Esophagus muscularis mucosa (tissue), 4 donors: ENCODE data around the gene THBD. TPM values are rescaled to one million over a fixed set of nuclear protein-coding genes. Genes with fewer than 3 reads are reported as not detected.

Experiments
- DNase-seq: peaks from one replicate; pipeline ENCODE4 v3.0.0-alpha.2; 2017; ENCODE audit errors: extremely low spot score
- H3K27ac ChIP-seq, 4 donors: fragments of 200-600 bp; sonication (generic); replicated peaks in 1 of 4; 1 replicate in 3 of 4; 2 replicates in 1 of 4; pipeline ENCODE4 v1.5.1; 2016 to 2019; ENCODE audit warnings: mild to moderate bottlenecking in 1 of 4
- H3K27me3 ChIP-seq, 4 donors: fragments of 200-600 bp; sonication (generic); one replicate each; pipeline versions ENCODE4 v1.5.1 to v1.6.0; 2016 to 2019
- H3K36me3 ChIP-seq, 4 donors: fragments of 200-600 bp; sonication (generic); one replicate each; pipeline ENCODE4 v1.5.1; 2016 to 2019
- H3K4me1 ChIP-seq, 4 donors: fragments of 200-600 bp; sonication (generic); one replicate each; pipeline ENCODE4 v1.5.1; 2016 to 2019
- H3K4me3 ChIP-seq, 4 donors: fragments of 200-600 bp; sonication (generic); 1 replicate in 2 of 4; 2 replicates in 2 of 4; pipeline ENCODE4 v1.5.1; 2016 to 2019; ENCODE audit warnings: mild to moderate bottlenecking in 4 of 4, moderate library complexity in 1 of 4
- H3K9me3 ChIP-seq, 4 donors: fragments of 200-600 bp; sonication (generic); 1 replicate in 3 of 4; 2 replicates in 1 of 4; pipeline ENCODE4 v1.5.1; 2016 to 2019
- EP300 ChIP-seq: sonication (generic); formaldehyde crosslinking; IDR thresholded peaks from one replicate; pipeline ENCODE4 v1.6.1; 2017; ENCODE audit warnings: antibody characterized with exemption
- POLR2A ChIP-seq: fragments of 450-650 bp; IDR thresholded peaks from one replicate; pipeline ENCODE4 v1.6.1; 2017; ENCODE audit warnings: antibody characterized with exemption, moderate library complexity, mild to moderate bottlenecking, low read depth
- POLR2AphosphoS5 ChIP-seq, 2 donors: sonication (generic); formaldehyde crosslinking; IDR thresholded peaks; one replicate each; pipeline ENCODE4 v1.6.1; 2017; ENCODE audit warnings: antibody characterized with exemption in 2 of 2
- WGBS: methylation state at CpG from one replicate; pipeline ENCODE4 v1.1.5; 2018; 5-methylcytosine and 5-hydroxymethylcytosine counted together
- intact Hi-C: fragments of 100-400 bp; cut with DNase I; formaldehyde crosslinking; loops from one replicate; pipeline ENCODE4 v1.15.1; 2023
- total RNA-seq, 4 donors: library from RNA; depleted of rRNA; stranded (reverse); fragments of >200 nt; gene quantifications; one replicate each; pipeline versions ENCODE4 v1.1.0 to v1.2.1, GENCODE V29; 2016
- TF ChIP-seq, protein P1 (sequence below), 3 experiments: fragments of 200-600 bp in 2 of 3; fragments of 450-650 bp in 1 of 3; sonication (generic) in 2 of 3; IDR thresholded peaks; one replicate each; pipeline ENCODE4 v1.5.1; 2017 to 2019; ENCODE audit warnings: antibody characterized with exemption in 3 of 3, mild to moderate bottlenecking in 2 of 3, moderate library complexity in 1 of 3

The THBD gene
- total RNA-seq, 4 donors from 2014 or later = 22.4 to 206 (median 47.3) TPM

- Histone ChIP-seq H3K27me3 (peaks cover 0 to 59% (median 6%) of the 10 kb centered on the region in 4 donors), H3K4me1 (peaks cover 0 to 10% (median 7%) of the 10 kb centered on the region in 4 donors), H3K9me3 (no peaks in the 10 kb centered on the region), H3K27ac (no peak overlapping the region), H3K36me3 (no peaks in the 10 kb centered on the region), H3K4me3 (no peak overlapping the region)
- no peak for TF ChIP-seq POLR2AphosphoS5 (IDR thresholded peaks at IDR 0.05)
- TF ChIP-seq, protein P1, sequence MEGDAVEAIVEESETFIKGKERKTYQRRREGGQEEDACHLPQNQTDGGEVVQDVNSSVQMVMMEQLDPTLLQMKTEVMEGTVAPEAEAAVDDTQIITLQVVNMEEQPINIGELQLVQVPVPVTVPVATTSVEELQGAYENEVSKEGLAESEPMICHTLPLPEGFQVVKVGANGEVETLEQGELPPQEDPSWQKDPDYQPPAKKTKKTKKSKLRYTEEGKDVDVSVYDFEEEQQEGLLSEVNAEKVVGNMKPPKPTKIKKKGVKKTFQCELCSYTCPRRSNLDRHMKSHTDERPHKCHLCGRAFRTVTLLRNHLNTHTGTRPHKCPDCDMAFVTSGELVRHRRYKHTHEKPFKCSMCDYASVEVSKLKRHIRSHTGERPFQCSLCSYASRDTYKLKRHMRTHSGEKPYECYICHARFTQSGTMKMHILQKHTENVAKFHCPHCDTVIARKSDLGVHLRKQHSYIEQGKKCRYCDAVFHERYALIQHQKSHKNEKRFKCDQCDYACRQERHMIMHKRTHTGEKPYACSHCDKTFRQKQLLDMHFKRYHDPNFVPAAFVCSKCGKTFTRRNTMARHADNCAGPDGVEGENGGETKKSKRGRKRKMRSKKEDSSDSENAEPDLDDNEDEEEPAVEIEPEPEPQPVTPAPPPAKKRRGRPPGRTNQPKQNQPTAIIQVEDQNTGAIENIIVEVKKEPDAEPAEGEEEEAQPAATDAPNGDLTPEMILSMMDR (IDR thresholded peaks at IDR 0.05) = no peak
- no peak for TF ChIP-seq POLR2A
- TF ChIP-seq EP300 = no peak
- no peak for DNase-seq
- WGBS = no CpG with 5 or more reads among the region's 4 CpGs
- intact Hi-C loops = no loop called here
These were observed 15.6 kb downstream of the THBD start for GRCh38 chr20:23033918-23034317.

DNA sequence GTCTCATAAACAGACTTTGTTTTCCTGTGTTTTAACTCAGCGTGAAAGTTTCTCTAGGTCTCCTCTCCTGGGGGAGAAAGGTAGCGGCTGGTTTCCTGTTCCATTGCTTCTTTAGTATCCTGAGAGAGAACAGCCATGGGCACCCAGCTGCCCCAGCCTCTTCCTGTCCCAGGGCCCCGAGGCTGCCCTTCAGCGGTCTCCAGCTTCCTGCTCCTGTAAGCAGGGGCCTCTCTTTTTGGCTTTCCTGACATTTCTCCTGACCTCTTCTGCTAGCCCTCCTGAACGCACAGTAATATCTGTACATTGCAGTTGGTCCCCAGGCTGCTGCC lies 16.8 kb downstream of the THBD start:
- WGBS = 60% methylated on average over 5 of the region's 5 CpGs
- H3K27ac ChIP-seq = no peak overlapping the region

DNA sequence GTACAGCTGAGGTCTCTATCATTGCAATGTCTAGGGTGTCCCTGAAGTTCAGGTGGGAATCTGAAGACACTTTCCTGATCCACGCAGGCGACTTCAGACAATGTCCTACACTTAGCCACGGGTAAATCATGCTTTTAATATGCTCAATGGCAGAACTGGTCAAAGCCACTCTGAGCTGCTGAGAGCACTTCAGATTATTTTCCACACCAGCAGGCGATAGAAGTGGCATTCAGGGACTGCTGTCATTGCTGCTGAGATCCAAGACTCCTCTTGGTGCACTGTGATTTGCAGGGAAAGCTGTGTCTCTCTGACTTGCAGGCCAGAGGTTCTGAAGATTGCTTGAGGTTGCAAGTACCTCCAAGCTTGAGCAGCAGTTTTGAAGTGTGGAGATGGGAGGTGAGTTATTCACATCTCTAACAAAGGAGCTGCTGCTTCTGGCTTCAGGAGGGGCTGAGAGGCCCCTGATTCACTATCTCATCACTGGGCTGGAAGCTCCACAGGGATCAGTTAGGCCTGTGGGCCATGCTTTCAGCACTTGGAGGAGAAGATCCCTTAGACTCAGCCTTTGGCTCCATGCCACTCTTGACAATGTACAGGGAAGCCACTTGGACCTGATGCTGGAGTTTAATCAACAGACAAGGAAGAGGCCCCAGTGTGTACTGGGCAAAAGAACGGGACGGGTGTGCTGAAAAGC lies 17.3 kb downstream of the THBD start:
- TF ChIP-seq POLR2AphosphoS5 (IDR thresholded peaks at IDR 0.05) (no peak), EP300 (no peak), POLR2A (no peak)
- TF ChIP-seq, protein P1 (IDR thresholded peaks at IDR 0.05) = no peak
- 90% methylated on average over 6 of the region's 6 CpGs for WGBS
- H3K4me3 ChIP-seq = no peak overlapping the region
- DNase-seq = no peak
- H3K4me1 ChIP-seq = peaks cover 0 to 10% (median 7%) of the 10 kb centered on the region in 4 donors
- peaks cover 0 to 48% (median 6%) of the 10 kb centered on the region in 4 donors for H3K27me3 ChIP-seq
- H3K36me3 ChIP-seq = no peaks in the 10 kb centered on the region
- H3K27ac ChIP-seq = no peak overlapping the region
- intact Hi-C loops = no loop called here
- H3K9me3 ChIP-seq = no peaks in the 10 kb centered on the region

More for the DNA sequence above, 16.8 kb downstream of the THBD start:
- Histone ChIP-seq H3K27me3 (peaks cover 0 to 52% (median 6%) of the 10 kb centered on the region in 4 donors), H3K4me1 (peaks cover 0 to 10% (median 7%) of the 10 kb centered on the region in 4 donors), H3K36me3 (no peaks in the 10 kb centered on the region), H3K4me3 (no peak overlapping the region), H3K9me3 (no peaks in the 10 kb centered on the region)
- no peak for DNase-seq
- TF ChIP-seq, protein P1 (IDR thresholded peaks at IDR 0.05) = no peak
- TF ChIP-seq EP300 (no peak), POLR2A (no peak), POLR2AphosphoS5 (IDR thresholded peaks at IDR 0.05) (no peak)
- intact Hi-C loops = no loop called here

DNA sequence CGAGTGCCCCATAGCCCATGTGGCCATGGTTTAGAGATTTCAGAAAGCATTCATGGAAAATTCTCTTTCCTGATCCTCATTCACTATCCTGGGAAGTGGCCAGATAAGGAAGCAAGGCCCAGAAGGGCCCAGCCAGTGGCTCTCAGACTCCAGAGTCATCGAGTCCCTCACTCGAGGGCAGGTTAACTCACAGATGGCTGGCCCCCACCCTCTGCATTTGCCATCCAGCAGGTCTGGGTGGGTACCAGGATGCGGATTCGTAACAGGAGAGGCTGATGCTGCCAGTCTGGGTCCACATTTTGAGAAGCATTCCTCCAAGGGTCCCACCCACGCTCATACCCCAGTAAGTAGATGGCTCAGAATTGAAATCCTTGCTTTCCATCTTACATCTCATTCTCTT lies 18.1 kb downstream of the THBD start:
- Histone ChIP-seq H3K27ac (no peak overlapping the region), H3K27me3 (peaks cover 0 to 40% (median 4%) of the 10 kb centered on the region in 4 donors), H3K36me3 (no peaks in the 10 kb centered on the region), H3K9me3 (no peaks in the 10 kb centered on the region), H3K4me3 (no peak overlapping the region), H3K4me1 (peaks cover 0 to 10% (median 7%) of the 10 kb centered on the region in 4 donors)
- TF ChIP-seq POLR2AphosphoS5 (IDR thresholded peaks at IDR 0.05) (no peak), EP300 (no peak), POLR2A (no peak)
- TF ChIP-seq, protein P1 (IDR thresholded peaks at IDR 0.05) = no peak
- WGBS = 92% methylated on average over 6 of the region's 6 CpGs
- no peak for DNase-seq
- intact Hi-C loops = no loop called here
